ENCODE measurements around the gene RNF224.

GRCh38 chr9:137247916-137248175 lies 20.5 kb downstream of the RNF224 start:
- TF ChIP-seq CTCF (conservative IDR thresholded peaks at IDR 0.05; ENCODE audit: low read depth, low read length) = no peak
- TF ChIP-seq EZH2 (IDR thresholded peaks at IDR 0.05; ENCODE audit: low read length, unreplicated experiment) = no peak
- TF ChIP-seq EZH2phosphoT487 (IDR thresholded peaks at IDR 0.05; ENCODE audit: borderline replicate concordance, low read length) = no peak

All from PC-3 (cell line).